Spleen (tissue), 11 donors: ENCODE data around the gene GGCX. TPM values are rescaled to one million over a fixed set of nuclear protein-coding genes. Genes with fewer than 3 reads are reported as not detected.

ENCODE experiments used
- DNase-seq: peaks from one replicate; pipeline ENCODE4 v3.0.0-alpha.2; 2020
- H3K27ac ChIP-seq, 8 donors: fragments of 200-600 bp; sonication (generic) in 7 of 8; 1 replicate in 4 of 8; 2 replicates in 4 of 8; pipeline versions ENCODE4 v1.5.0 to v1.8.0; 2016 to 2021; ENCODE audit warnings: inconsistent platforms in 4 of 8, mild to moderate bottlenecking in 4 of 8, moderate library complexity in 1 of 8
- H3K27me3 ChIP-seq, 7 donors: fragments of 200-600 bp; sonication (generic) in 6 of 7; replicated peaks in 1 of 7; 1 replicate in 4 of 7; 2 replicates in 3 of 7; pipeline versions ENCODE4 v1.5.0 to v1.8.0; 2016 to 2021; ENCODE audit warnings: inconsistent platforms in 3 of 7, mild to moderate bottlenecking in 1 of 7
- H3K36me3 ChIP-seq, 6 donors: fragments of 200-600 bp; sonication (generic) in 5 of 6; 1 replicate in 4 of 6; 2 replicates in 2 of 6; pipeline versions ENCODE4 v1.5.0 to v1.8.0; 2016 to 2021; ENCODE audit warnings: inconsistent platforms in 2 of 6
- H3K4me1 ChIP-seq, 6 donors: fragments of 200-600 bp; sonication (generic) in 5 of 6; 1 replicate in 3 of 6; 2 replicates in 3 of 6; pipeline versions ENCODE4 v1.5.0 to v1.8.0; 2016 to 2021; ENCODE audit warnings: inconsistent platforms in 3 of 6
- H3K4me3 ChIP-seq, 8 donors: fragments of 200-600 bp; sonication (generic) in 7 of 8; 1 replicate in 4 of 8; 2 replicates in 4 of 8; pipeline versions ENCODE4 v1.5.0 to v1.8.0; 2016 to 2021; ENCODE audit warnings: inconsistent platforms in 4 of 8, mild to moderate bottlenecking in 4 of 8, moderate library complexity in 2 of 8
- H3K9me3 ChIP-seq, 8 donors: fragments of 200-600 bp; sonication (generic) in 7 of 8; 1 replicate in 4 of 8; 2 replicates in 4 of 8; pipeline versions ENCODE4 v1.5.0 to v1.8.0; 2016 to 2021; ENCODE audit warnings: inconsistent platforms in 4 of 8
- POLR2A ChIP-seq, 3 donors: fragments of 450-650 bp; IDR thresholded peaks; one replicate each; pipeline ENCODE4 v1.5.1; 2017; ENCODE audit warnings: antibody characterized with exemption in 3 of 3, mild to moderate bottlenecking in 1 of 3
- POLR2AphosphoS5 ChIP-seq, 3 donors: sonication (generic); formaldehyde crosslinking; IDR thresholded peaks; one replicate each; pipeline ENCODE4 v1.5.1; 2017; ENCODE audit warnings: antibody characterized with exemption in 3 of 3
- WGBS, 5 donors: extraction: QIAGEN DNeasy Blood & Tissue Kit in 3 of 5; methylation state at CpG; one replicate each; pipeline versions ENCODE4 v1.1.5 to v1.1.7; 2013 to 2018; 5-methylcytosine and 5-hydroxymethylcytosine counted together
- intact Hi-C: fragments of 100-400 bp; cut with DNase I; formaldehyde crosslinking; loops from one replicate; pipeline ENCODE4 v1.15.0; 2023; ENCODE audit warnings: low total_unique reads
- polyA plus RNA-seq, 3 donors: library from polyadenylated mRNA; stranded (reverse); fragments of 200-250 nt; gene quantifications; one replicate each; pipeline ENCODE4 v1.2.1, GENCODE V29; 2013
- total RNA-seq, 7 donors: library from RNA; depleted of rRNA in 3 of 7; stranded (reverse); fragments of >200 nt in 3 of 7; fragmentation: NEBNext Ultra II Directional in 4 of 7; extraction: Animal tissue kit (Norgen Biotek cat#: 25700) in 4 of 7; gene quantifications; one replicate each; pipeline versions ENCODE4 v1.1.0 to v1.2.1, GENCODE V29; 2016 to 2021
- TF ChIP-seq, protein P1 (sequence below), 11 experiments: fragments of 200-600 bp in 7 of 11; fragments of 450-650 bp in 4 of 11; sonication (generic) in 4 of 11; IDR thresholded peaks in 8 of 11; conservative IDR thresholded peaks in 3 of 11; 1 replicate in 7 of 11; 2 replicates in 4 of 11; pipeline versions ENCODE4 v1.4.0 to v1.8.0; 2016 to 2021; ENCODE audit warnings: antibody characterized with exemption in 11 of 11, inconsistent platforms in 4 of 11, mild to moderate bottlenecking in 1 of 11
- donor health status: healthy with polysubstance abuse.
- donor health status: DM: no; HTN: no; CAD: no; lungs with moderate emphysema.
- donor health status: DM: no; HTN: no; CAD: no.
- donor health status: Bipolar disorder and iron deficiency.
- donor health status: healthy.
- donor health status: DM: no; HTN: no; CAD: no.
- donor health status: DM: yes; HTN: yes; CAD: no.

Gene GGCX
- total and polyA plus RNA-seq, 10 donors, result 11.0 to 42.1 (median 29.5) TPM

DNA sequence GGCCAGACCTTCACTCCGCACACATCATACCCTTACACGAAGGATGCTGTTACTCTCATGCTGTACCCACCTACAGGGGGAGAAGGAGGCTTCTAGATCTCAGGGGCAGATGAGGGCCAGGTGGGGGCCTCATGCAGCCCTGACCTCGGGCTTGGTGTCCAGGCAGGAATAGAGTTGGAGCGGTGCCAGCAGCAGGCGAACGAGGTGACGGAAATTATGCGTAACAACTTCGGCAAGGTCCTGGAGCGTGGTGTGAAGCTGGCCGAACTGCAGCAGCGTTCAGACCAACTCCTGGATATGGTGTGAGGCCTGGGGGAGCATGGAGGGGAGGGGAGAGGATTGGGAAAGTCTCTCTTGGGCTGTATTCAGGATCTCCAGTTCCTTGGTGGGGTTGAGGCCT, 30.3 kb upstream of the GGCX start:
- intact Hi-C loops, result no loop called here
- Histone ChIP-seq H3K9me3 (no peaks in the 10 kb centered on the region), H3K27me3 (no peaks in the 10 kb centered on the region), H3K4me1 (peaks cover 36 to 95% (median 69%) of the 10 kb centered on the region in 6 donors), H3K36me3 (peaks cover 0 to 13% (median 0%) of the 10 kb centered on the region in 6 donors), H3K27ac (peak overlapping the region in 4 of 8 donors; percentile 57 to 93 (median 92)), H3K4me3 (no peak overlapping the region)
- no peak for DNase-seq
- WGBS, 5 donors, result 80 to 90% (median 87%) methylated on average over 11 to 12 of the region's 12 CpGs
- TF ChIP-seq POLR2A (IDR thresholded peaks at IDR 0.05) (no peak), POLR2AphosphoS5 (IDR thresholded peaks at IDR 0.05) (peak in 2 of 3 donors; percentile 29 to 32)

- Histone ChIP-seq H3K27ac (peak overlapping the region in 5 of 8 donors; percentile 53 to 93 (median 91)), H3K4me3 (no peak overlapping the region), H3K4me1 (peaks cover 35 to 95% (median 69%) of the 10 kb centered on the region in 6 donors), H3K9me3 (no peaks in the 10 kb centered on the region), H3K36me3 (peaks cover 0 to 12% (median 0%) of the 10 kb centered on the region in 6 donors), H3K27me3 (no peaks in the 10 kb centered on the region)
- TF ChIP-seq POLR2A (IDR thresholded peaks at IDR 0.05) (no peak), POLR2AphosphoS5 (IDR thresholded peaks at IDR 0.05) (no peak)
- TF ChIP-seq, protein P1, sequence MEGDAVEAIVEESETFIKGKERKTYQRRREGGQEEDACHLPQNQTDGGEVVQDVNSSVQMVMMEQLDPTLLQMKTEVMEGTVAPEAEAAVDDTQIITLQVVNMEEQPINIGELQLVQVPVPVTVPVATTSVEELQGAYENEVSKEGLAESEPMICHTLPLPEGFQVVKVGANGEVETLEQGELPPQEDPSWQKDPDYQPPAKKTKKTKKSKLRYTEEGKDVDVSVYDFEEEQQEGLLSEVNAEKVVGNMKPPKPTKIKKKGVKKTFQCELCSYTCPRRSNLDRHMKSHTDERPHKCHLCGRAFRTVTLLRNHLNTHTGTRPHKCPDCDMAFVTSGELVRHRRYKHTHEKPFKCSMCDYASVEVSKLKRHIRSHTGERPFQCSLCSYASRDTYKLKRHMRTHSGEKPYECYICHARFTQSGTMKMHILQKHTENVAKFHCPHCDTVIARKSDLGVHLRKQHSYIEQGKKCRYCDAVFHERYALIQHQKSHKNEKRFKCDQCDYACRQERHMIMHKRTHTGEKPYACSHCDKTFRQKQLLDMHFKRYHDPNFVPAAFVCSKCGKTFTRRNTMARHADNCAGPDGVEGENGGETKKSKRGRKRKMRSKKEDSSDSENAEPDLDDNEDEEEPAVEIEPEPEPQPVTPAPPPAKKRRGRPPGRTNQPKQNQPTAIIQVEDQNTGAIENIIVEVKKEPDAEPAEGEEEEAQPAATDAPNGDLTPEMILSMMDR (IDR thresholded peaks at IDR 0.05 in 8 of 11, conservative IDR thresholded peaks at IDR 0.05 in 3 of 11), result no peak
- no peak for DNase-seq
- 59 to 98% (median 76%) methylated on average over 2 of the region's 2 CpGs for WGBS, 5 donors
- intact Hi-C loops, result no loop called here
Measured at GRCh38 chr2:85590950-85591349, 29.7 kb upstream of the GGCX start.

DNA sequence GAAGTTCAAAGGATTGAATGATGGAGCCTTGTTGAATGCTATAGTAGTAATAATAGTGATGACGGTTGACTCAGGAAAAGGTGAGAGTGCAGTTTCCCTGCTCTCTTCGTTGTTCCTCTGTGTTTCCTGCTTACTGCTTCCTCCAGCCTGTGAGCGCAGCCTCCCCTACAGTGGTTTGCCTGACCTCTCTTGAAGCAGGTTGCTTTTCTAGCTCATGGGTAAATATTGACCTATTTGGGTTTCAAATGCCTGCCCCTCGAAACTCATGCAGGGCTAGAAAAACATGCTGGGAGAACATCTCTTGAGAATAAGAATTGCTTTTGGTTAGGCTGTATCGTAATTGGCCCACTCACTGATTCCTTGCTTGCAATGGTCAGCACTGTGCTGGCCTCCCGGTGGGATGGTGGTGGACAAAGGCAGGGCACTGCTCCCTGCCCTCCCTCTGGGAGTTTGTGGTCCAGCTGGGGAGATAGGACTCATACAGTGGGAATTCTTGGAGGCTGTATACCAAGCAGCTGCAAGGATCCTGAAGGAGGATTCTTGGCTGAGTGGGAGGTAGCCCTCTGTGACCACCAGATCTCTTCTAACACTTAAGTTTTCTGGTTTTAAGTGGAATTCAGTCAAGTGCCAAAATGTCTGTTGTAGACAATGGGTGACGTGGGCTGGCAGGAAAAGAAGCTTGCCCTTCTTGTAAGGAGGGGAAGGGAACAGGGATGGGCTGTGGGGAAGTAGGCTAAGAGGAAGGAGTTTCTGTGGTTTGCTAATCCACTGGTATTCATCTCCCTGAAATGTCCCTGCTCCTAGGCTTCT, 28.9 kb upstream of the GGCX start:
- H3K9me3 ChIP-seq, result no peaks in the 10 kb centered on the region
- H3K4me3 ChIP-seq, result no peak overlapping the region
- DNase-seq, result no peak
- intact Hi-C loops, result no loop called here
- H3K4me1 ChIP-seq, result peaks cover 43 to 99% (median 76%) of the 10 kb centered on the region in 6 donors
- TF ChIP-seq POLR2A (IDR thresholded peaks at IDR 0.05) (no peak), POLR2AphosphoS5 (IDR thresholded peaks at IDR 0.05) (peak in 1 of 3 donors; percentile 46)
- H3K36me3 ChIP-seq, result peaks cover 0 to 12% (median 0%) of the 10 kb centered on the region in 6 donors
- H3K27me3 ChIP-seq, result no peaks in the 10 kb centered on the region
- 38 to 59% (median 46%) methylated on average over 7 of the region's 7 CpGs for WGBS, 5 donors
- peak overlapping the region in 6 of 8 donors; percentile 10 to 93 (median 74) for H3K27ac ChIP-seq

DNA sequence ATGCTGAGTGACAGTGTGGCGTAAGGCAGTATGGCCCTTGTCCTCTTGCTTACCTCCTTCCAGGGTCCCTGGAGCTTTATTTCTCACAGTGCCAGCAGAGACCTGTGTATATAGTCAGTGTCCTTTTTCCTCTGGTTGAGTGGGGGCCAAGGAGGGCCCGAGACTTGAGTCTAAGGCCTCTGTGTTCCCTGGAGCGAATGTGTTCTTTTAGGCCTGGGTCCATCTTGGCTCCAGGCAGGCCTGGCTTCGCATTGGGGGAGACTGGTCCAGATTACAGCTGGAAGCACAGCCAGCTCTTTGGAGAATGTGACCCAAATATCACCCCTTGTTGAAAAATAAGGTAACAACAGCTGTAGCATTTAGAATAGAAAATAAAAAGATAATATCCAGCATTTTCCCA, 27.9 kb upstream of the GGCX start:
- Histone ChIP-seq H3K4me1 (peaks cover 44 to 99% (median 75%) of the 10 kb centered on the region in 6 donors), H3K27me3 (no peaks in the 10 kb centered on the region), H3K9me3 (no peaks in the 10 kb centered on the region), H3K4me3 (no peak overlapping the region), H3K36me3 (peaks cover 0 to 12% (median 0%) of the 10 kb centered on the region in 6 donors), H3K27ac (peak overlapping the region in 3 of 8 donors; percentile 91 to 93 (median 92))
- TF ChIP-seq, protein P1 (IDR thresholded peaks at IDR 0.05 in 8 of 11, conservative IDR thresholded peaks at IDR 0.05 in 3 of 11), result no peak
- TF ChIP-seq POLR2A (IDR thresholded peaks at IDR 0.05), result no peak
- TF ChIP-seq POLR2AphosphoS5 (IDR thresholded peaks at IDR 0.05), result no peak
- 84 to 98% (median 95%) methylated on average over 4 of the region's 4 CpGs for WGBS, 5 donors
- intact Hi-C loops, result no loop called here
- no peak for DNase-seq

GRCh38 chr2:85588645-85589044, 27.4 kb upstream of the GGCX start:
- intact Hi-C loops, result no loop called here
- TF ChIP-seq, protein P1 (IDR thresholded peaks at IDR 0.05 in 8 of 11, conservative IDR thresholded peaks at IDR 0.05 in 3 of 11), result no peak
- TF ChIP-seq POLR2AphosphoS5 (IDR thresholded peaks at IDR 0.05) (no peak), POLR2A (IDR thresholded peaks at IDR 0.05) (no peak)
- no peaks in the 10 kb centered on the region for H3K27me3 ChIP-seq
- DNase-seq, result no peak
- H3K27ac ChIP-seq, result peak overlapping the region in 7 of 8 donors; percentile 15 to 93 (median 86)
- 62 to 80% (median 74%) methylated on average over 4 of the region's 4 CpGs for WGBS, 5 donors
- peaks cover 0 to 12% (median 0%) of the 10 kb centered on the region in 6 donors for H3K36me3 ChIP-seq
- H3K9me3 ChIP-seq, result no peaks in the 10 kb centered on the region
- peaks cover 48 to 99% (median 77%) of the 10 kb centered on the region in 6 donors for H3K4me1 ChIP-seq
- no peak overlapping the region for H3K4me3 ChIP-seq
